ENCODE data around the gene CCNI.

DNA sequence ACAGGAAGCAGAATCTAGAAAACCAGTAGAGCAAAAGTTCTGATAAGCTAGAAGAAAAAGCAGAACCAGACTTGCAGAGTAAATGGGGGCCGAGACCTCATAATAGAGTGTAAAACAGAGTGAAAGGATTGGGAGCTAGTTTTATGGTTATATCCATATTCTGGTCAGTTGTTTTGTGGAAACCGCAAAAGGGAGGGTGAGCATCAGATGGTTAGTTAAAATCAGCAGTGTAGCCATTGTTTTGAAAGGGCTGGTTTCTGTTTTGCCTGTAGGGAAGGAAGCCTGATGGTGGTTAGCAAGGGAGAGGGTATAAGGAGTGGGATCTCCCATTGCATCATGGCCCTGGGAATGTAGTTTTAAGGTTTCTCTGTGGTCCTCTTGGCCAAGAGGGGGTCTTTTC, 17.2 kb upstream of the CCNI start:
- TF ChIP-seq POLR2A (IDR thresholded peaks at IDR 0.05), result no peak
- TF ChIP-seq CTCF (IDR thresholded peaks at IDR 0.05), result no peak
